HCT116 (cell line): ENCODE data around the gene ZNF236.

Experiments used
- ATF3 ChIP-seq: IDR thresholded peaks from 2 replicates; pipeline ENCODE4 v1.6.1; 2012
- CTCF ChIP-seq, 3 experiments: fragments of 200-600 bp in 1 of 3; sonication (generic) in 1 of 3; IDR thresholded peaks in 2 of 3; conservative IDR thresholded peaks in 1 of 3; 2 replicates each; pipeline ENCODE4 v1.5.1; 2012 to 2017; ENCODE audit warnings: low read depth in 2 of 3, low read length in 2 of 3, antibody characterized with exemption in 1 of 3, borderline replicate concordance in 1 of 3, control low read depth in 1 of 3, mild to moderate bottlenecking in 1 of 3, mixed read lengths in 1 of 3, mixed run types in 1 of 3, moderate library complexity in 1 of 3; ENCODE audit not compliant: insufficient read depth in 1 of 3
- EZH2 ChIP-seq: fragments of 200-600 bp; sonication (generic); IDR thresholded peaks from 2 replicates; pipeline ENCODE4 v1.6.1; 2017; ENCODE audit warnings: antibody characterized with exemption, mixed run types
- FOSL1 ChIP-seq: IDR thresholded peaks from 2 replicates; pipeline ENCODE4 v1.6.1; 2012; ENCODE audit warnings: low read depth
- POLR2A ChIP-seq: IDR thresholded peaks from 2 replicates; pipeline ENCODE4 v1.7.0; 2011; ENCODE audit warnings: borderline replicate concordance; ENCODE audit not compliant: insufficient read depth, insufficient read length; ENCODE audit errors: extremely low read depth
- POLR2AphosphoS5 ChIP-seq: IDR thresholded peaks from 2 replicates; pipeline ENCODE4 v1.6.1; 2011; ENCODE audit warnings: mild to moderate bottlenecking, low read depth, low read length, moderate library complexity

GRCh38 chr18:76794326-76794725 is 28.0 kb upstream of the ZNF236 start:
- TF ChIP-seq CTCF (IDR thresholded peaks at IDR 0.05 in 2 of 3, conservative IDR thresholded peaks at IDR 0.05 in 1 of 3; ENCODE audit: borderline replicate concordance in 1 of 3, insufficient read depth in 1 of 3, low read depth in 2 of 3, low read length in 2 of 3) (no peak), POLR2AphosphoS5 (no peak), EZH2 (no peak), POLR2A (no peak), ATF3 (no peak), FOSL1 (no peak)
